OCI-LY3 (cell line): Measurements from ENCODE around the gene OR2C1.
A peak's percentile ranks its signal among the peaks of the same experiment; 100 is the strongest.

Source experiments
- H2AFZ ChIP-seq: fragments of 200-600, 300-600 bp; shearing (Covaris generic); 2 replicates; pipeline ENCODE4 v1.6.0; 2014; ENCODE audit warnings: antibody characterized with exemption, low read depth, low read length
- H3K27ac ChIP-seq: fragments of 200-600, 300-600 bp; sonication (generic); 2 replicates; pipeline ENCODE4 v1.5.1; 2014; ENCODE audit warnings: mild to moderate bottlenecking, low read length, moderate library complexity, mixed read lengths
- H3K27me3 ChIP-seq: fragments of 200-600, 300-600 bp; sonication (generic); 2 replicates; pipeline ENCODE4 v1.6.1; 2014; ENCODE audit warnings: low read depth, low read length, mixed read lengths
- H3K36me3 ChIP-seq: fragments of 200-600, 300-600 bp; sonication (generic); replicated peaks from 2 replicates; pipeline ENCODE3; 2014; ENCODE audit warnings: low read depth, low read length, mixed read lengths
- H3K4me1 ChIP-seq: fragments of 300-600, 200-600 bp; sonication (generic); 2 replicates; pipeline ENCODE4 v1.6.1; 2014; ENCODE audit warnings: low read length, mixed read lengths
- H3K4me2 ChIP-seq: fragments of 200-600, 300-600 bp; sonication (generic); 2 replicates; pipeline ENCODE4 v1.6.1; 2014; ENCODE audit warnings: low read length, mixed read lengths
- H3K4me3 ChIP-seq: fragments of 300-600, 200-600 bp; sonication (generic); 2 replicates; pipeline ENCODE4 v1.5.1; 2014; ENCODE audit warnings: antibody characterized with exemption, mild to moderate bottlenecking, low read length, moderate library complexity
- H3K79me2 ChIP-seq: fragments of 300-600, 200-600 bp; shearing (Covaris generic); 2 replicates; pipeline ENCODE4 v1.6.1; 2014; ENCODE audit warnings: mild to moderate bottlenecking, low read length, mixed read lengths
- H3K9ac ChIP-seq: fragments of 300-600, 200-600 bp; shearing (Covaris generic); 2 replicates; pipeline ENCODE4 v1.6.0; 2014; ENCODE audit warnings: mild to moderate bottlenecking, low read length, moderate library complexity
- H3K9me3 ChIP-seq: fragments of 200-600, 300-600 bp; shearing (Covaris generic); 2 replicates; pipeline ENCODE4 v1.6.1; 2014; ENCODE audit warnings: low read length, mixed read lengths; ENCODE audit not compliant: insufficient read depth
- H4K20me1 ChIP-seq: fragments of 200-600, 300-600 bp; sonication (generic); 2 replicates; pipeline ENCODE4 v1.6.1; 2016; ENCODE audit warnings: low read length, mixed read lengths; ENCODE audit not compliant: insufficient read depth
- CTCF ChIP-seq: fragments of 200-600, 300-600 bp; sonication (generic); IDR thresholded peaks from 2 replicates; pipeline ENCODE4 v1.5.1; 2014; ENCODE audit warnings: antibody characterized with exemption, low read length, low read depth
- EZH2phosphoT487 ChIP-seq: fragments of 200-600 bp; shearing (Covaris generic); IDR thresholded peaks from 2 replicates; pipeline ENCODE4 v1.6.1; 2018; ENCODE audit warnings: antibody characterized with exemption, mixed run types, low read depth

The OR2C1 gene

GRCh38 chr16:3400779-3401688 is 45.3 kb downstream of the OR2C1 start, which contains the start of the genes ZNF174 and ZSCAN32:
Gene ZNF174 (plus strand): TSS chr16:3401215. CDS start chr16:3402005, 790 bp downstream.
Gene ZSCAN32 (minus strand): TSS chr16:3401004. CDS start chr16:3397557, 3,447 bp downstream.
- Histone ChIP-seq H3K4me1 (peaks cover 8% of the 10 kb centered on the region), H3K4me2 (peak within 1 kb of the TSS; percentile 88), H3K36me3 (peaks cover 60% of the 10 kb centered on the region), H4K20me1 (no peaks in the 10 kb centered on the region), H3K9me3 (peaks cover 7% of the 10 kb centered on the region; the same call in 1 of the 2 replicates), H3K79me2 (peaks cover 55% of the 10 kb centered on the region), H3K27ac (peak within 1 kb of the TSS; percentile 22; the same call in 1 of the 2 replicates), H3K4me3 (peak within 1 kb of the TSS; percentile 90), H2AFZ (peak within 1 kb of the TSS; percentile 29; the same call in 1 of the 2 replicates), H3K9ac (peak within 1 kb of the TSS; percentile 84), H3K27me3 (no peaks in the 10 kb centered on the region)
- no peak for TF ChIP-seq CTCF
- no peak for TF ChIP-seq EZH2phosphoT487

DNA sequence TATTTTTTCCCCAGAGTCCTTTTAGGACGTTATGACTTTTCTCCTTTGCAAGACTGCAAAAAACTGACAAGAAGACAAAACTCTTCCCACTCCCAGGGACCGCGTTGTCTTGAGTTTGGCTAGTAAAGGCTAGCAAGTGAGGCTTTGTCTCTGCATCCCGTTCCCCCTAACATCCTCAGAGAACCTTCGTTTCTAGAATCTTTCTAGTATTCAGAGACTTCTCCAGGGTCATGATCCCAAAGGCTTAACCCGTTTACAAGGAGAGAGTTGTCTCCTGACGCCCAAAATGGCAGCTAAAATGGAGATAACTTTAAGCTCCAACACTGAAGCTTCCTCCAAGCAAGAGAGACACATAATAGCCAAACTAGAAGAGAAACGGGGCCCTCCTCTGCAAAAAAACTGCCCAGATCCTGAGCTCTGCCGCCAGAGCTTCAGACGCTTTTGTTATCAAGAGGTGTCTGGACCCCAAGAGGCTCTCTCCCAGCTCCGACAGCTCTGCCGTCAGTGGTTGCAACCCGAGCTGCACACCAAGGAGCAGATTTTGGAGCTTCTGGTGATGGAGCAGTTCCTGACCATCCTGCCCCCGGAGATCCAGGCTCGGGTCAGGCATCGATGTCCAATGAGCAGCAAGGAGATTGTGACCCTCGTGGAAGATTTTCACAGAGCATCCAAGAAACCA is 46.2 kb downstream of the OR2C1 start:
- Histone ChIP-seq H3K9ac (peak overlapping the region; percentile 60), H2AFZ (no peak overlapping the region), H3K4me3 (peak overlapping the region; percentile 81), H3K79me2 (peaks cover 48% of the 10 kb centered on the region), H3K36me3 (peaks cover 60% of the 10 kb centered on the region), H3K4me1 (peaks cover 8% of the 10 kb centered on the region), H3K27me3 (no peaks in the 10 kb centered on the region), H4K20me1 (no peaks in the 10 kb centered on the region), H3K4me2 (peak overlapping the region; percentile 72), H3K27ac (no peak overlapping the region), H3K9me3 (peaks cover 15% of the 10 kb centered on the region; the same call in 1 of the 2 replicates)
- no peak for TF ChIP-seq EZH2phosphoT487
- TF ChIP-seq CTCF: no peak
